SK-MEL-5 (cell line): ENCODE measurements around the gene TMEM234. TPM values are rescaled to one million over a fixed set of nuclear protein-coding genes. Genes with fewer than 3 reads are reported as not detected.
"Not testable (repeated sequence)": the region's sequence is repeated elsewhere in the genome, so short reads cannot be mapped to it uniquely, and the experiment has no call there.

Source experiments
- DNase-seq: peaks from one replicate; pipeline ENCODE4 v3.0.0-alpha.2; 2016; ENCODE audit warnings: low read depth, low spot score
- in situ Hi-C: cut with HindIII; loops from 2 replicates; pipeline ENCODE4 v1.10.0; 2016; ENCODE audit warnings: low sequenced_read_pairs, high pct_unique_total_duplicates, low pct_unique_long_range_greater_than_20kb
- polyA plus RNA-seq, 2 experiments: library from polyadenylated mRNA; depleted of rRNA; stranded (reverse); fragments of >200 nt; gene quantifications; 2 replicates each; pipeline ENCODE4 v1.2.3, GENCODE V29; 2015
- total RNA-seq: library from RNA; depleted of rRNA; stranded (reverse); fragments of >200 nt; shearing (Covaris generic); gene quantifications from 2 replicates; pipeline ENCODE4 v1.2.3, GENCODE V29; 2014; rRNA removed

Gene TMEM234
- 9.6 and 12.5 TPM in 2 replicates for total RNA-seq
- 7.6 and 8.8 TPM in 2 replicates for polyA plus RNA-seq (2015; cell fraction: cytosol; rRNA removed)
- 49.5 and 50.4 TPM in 2 replicates for polyA plus RNA-seq (2015; cell fraction: nucleus; rRNA removed)

DNA sequence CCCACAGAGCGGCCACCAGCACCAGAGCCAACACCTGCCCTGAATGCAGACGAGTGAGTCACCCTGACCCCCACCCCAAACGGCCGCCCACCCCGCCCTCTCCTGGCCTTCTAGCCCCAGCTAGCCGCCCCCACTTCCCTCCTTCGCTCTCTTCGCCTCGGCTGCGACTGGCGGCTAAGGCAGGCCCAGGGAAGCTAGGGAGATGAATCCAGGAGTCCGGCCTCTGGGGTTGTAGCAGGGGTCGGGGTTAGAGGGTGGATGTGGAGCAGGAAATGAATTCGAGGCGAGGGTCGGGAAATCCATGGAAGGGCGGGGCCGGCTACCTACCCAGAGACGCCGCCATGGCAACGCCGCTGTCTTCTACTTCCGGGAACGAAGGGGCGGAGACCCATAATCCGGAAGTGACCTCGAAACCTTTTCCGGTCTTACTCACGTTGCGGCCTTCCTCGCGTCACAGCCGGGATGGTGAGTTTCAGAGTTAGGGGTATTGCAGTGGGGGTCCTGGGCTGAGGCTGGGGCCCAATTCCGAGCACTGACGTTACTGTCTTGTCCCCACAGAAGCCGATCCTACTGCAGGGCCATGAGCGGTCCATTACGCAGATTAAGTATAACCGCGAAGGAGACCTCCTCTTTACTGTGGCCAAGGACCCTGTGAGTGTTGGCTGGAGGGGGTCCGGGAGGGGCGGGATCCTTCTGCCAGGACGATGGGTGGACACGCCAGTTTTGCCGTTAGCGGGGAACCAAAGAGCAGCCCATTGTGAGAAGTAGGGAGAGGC is at the start of gene TMEM234, which contains the start of gene EIF3I:
TMEM234 (minus strand) TSS at position 374 of the 776 bp plus-strand sequence; CDS start at position 343, 31 bp downstream.
EIF3I (plus strand) TSS at position 428 of the 776 bp plus-strand sequence; CDS start at position 463, 35 bp downstream.
- in situ Hi-C loops = no loop called here
- peak; percentile 91 for DNase-seq

DNA sequence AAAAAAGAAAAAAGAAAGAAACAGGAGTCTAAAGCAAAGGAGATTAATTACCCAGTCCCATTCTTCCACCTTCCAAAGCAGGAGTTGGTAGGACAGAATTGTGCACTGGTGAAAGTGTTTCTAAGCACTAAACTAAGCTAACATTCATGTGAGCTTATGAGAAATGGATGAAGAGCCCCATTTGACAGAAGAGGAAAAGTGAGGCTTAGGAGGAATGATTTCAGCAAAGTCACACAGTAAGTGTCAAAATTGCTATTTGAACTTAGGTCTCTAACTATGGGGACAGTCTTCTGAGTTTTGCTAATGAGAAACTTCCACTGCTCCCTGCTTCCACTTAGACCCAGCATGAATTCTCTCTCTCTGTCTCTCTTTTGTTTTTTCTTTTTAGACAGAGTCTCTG is 47.6 kb upstream of the TMEM234 start:
- in situ Hi-C loops = no loop called here
- DNase-seq = no peak

DNA sequence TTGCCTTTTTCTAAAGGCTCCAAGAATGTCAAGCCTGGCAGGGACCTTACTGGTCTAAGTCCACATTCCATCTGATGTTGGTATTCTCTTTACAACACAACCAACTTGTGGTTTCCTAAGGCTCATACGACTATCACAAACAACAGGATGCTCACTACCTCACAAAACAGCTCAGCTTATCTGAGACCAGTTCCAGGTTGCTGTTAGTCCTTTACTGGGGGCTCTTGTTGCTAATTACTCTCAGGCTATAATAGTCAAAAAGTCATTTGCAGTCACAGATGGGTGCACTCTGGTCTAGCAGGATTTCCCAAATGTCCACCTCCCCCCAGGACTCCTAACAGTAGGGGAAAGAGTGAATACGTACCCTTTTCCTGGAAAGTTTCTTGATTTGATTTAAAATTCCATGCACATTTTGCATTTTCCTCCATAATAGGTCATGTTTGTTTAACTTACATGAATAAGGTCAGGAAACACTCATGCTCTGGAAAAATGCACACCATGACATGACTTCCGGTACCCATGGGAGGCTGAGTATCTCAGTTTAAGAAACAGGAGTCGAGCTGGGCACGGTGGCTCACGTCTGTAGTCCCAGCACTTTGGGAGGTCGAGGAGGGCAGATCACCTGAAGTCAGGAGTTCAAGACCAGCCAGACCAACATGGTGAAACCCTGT is 44.9 kb upstream of the TMEM234 start:
- DNase-seq = no peak
- in situ Hi-C loops = no loop called here

DNA sequence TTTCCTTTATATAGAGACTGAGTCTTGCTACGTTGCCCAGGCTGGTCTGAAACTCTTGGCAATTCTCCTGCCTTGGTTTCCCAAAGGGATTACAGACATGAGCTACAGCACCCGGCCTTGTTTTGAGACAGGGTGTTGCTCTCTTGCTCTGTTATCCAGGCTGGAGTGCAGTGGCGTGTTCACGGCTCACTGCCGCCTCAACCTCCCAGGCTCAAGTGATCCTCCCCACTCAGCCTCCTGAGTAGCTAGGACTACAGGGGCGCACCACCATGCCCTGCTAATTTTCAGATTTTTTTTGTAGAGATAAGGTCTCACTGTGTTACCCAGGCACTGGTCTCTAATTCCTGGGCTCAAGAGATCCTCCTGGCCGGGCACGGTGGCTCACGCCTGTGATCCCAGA is 43.7 kb upstream of the TMEM234 start:
- DNase-seq = no peak
- in situ Hi-C loops = no loop called here

DNA sequence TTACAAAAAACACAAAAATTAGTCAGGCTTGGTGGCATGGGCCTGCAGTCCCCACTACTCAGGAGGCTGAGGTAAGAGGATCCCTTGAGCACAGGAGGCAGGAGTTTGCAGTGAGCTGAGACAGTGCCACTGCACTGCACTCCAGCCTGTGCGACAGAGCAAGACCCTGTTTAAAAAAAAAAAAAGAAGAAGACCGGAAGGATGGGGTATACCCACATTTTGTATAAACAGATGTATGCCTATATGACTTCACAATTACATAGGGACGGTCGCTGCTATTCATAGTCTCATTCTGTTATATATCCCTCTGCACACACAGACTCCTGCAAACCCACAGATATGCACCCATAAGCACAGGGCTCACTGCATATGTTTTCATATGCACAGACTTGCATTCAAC is 41.6 kb upstream of the TMEM234 start:
- in situ Hi-C loops = no loop called here
- no peak for DNase-seq

DNA sequence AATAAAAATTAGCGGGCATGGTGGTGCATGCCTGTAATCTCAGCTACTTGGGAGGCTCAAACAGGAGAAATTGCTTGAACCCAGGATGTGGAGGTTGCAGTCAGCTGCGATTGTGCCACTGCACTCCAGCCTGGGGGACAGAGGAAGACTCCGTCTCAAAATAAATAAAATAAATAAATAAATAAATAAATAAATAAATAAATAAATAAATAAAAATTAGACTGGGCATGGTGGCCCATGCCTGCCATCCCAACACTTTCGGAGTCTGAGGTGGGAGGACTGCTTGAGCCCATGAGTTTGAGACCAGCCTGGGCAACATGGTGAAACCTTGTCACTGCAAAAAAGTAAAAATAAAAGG is 41.1 kb upstream of the TMEM234 start:
- DNase-seq, in situ Hi-C loops: not testable (repeated sequence)

DNA sequence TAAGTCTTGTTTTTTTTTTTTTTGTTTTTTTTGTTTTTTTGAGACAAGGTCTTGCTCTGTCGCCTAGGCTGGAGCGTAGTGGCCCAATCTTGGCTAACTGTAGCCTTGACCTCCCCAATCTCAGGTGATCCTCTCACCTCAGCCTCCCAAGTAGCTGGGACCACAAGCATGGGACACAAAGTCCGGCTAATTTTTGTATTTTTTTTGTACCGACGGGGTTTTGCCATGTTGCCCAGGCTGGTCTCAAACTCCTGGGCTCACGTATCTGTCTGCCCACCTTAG is 35.0 kb upstream of the TMEM234 start:
- DNase-seq = no peak
- in situ Hi-C loops = no loop called here

DNA sequence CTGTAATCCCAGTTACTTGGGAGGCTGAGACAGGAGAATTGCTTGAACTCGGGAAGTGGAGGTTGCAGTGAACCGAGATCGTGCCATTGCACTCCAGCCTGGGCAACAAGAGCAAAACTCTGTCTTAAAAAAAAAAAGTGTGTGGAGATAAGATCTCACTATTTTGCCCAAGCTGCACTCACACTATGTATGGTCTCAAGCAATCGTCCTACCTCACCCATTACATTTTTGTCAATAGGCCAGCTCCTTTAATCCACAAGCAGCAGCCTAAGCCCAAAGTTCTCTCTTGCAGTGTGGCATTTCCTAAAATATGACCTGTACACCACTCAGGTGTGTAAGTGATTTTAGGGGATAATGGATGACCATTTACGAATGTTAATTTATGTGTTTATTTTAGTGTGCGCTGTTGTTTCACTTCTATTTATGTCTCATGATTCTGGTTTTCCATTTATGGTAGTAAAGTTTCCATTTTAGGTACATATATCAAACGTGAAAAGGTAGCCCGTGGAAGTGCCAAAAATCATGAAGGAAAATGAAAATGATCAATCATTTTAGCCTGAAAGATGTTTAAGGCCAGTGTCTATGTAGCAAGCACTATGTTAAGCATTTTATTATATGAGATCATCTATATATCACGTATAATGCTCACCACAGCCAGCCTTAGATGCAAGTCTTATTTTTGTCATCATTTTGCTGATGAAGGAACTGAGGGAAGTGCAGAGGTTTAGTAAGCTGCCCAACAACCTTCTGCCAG is 34.5 kb upstream of the TMEM234 start:
- in situ Hi-C loops = no loop called here
- no peak for DNase-seq

DNA sequence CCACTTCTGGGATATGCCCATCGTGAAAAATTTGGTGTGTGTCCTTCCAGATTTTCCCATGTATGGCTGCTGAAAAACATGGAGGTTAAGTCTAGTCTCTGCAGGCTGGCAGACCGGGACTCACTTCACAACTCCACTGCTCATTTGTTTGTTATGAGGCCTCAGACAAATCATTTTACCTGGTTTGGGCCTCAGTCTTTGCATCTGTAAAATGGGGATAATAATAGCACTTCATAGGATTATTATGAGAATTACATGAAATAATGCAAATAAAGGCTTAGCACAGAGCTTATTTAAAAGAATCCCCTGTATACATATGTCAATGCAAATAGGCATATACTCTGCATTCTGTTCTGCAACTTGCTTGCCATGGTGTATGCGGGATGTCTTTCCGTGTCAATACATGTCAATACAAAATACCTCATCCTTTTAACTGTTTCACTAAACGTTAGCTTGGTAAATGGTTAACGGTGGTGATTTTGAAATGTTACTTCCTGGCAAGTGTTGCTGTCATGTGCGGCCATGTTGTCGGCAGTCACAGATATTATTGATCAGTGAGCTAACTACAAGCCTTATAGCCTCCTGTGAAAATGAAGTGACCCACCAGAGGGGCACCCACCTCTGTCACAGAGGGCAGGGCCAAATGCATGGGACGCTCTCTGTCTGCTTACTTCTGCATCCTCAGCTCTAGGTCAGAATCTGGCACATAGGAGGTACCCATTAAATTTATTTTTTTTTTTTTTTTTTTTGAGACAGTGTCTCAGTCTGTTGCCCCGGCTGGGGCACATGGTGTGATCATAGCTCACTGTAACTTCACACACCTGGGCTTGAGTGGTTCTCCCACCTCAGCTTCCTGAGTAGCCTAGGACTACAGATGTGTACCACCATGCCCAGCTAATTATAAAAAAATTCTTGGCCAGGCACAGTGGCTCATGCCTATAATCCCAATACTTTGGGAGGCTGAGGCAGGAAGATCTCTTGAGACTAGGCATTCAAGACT is 33.2 kb upstream of the TMEM234 start:
- in situ Hi-C loops = no loop called here
- DNase-seq = no peak

DNA sequence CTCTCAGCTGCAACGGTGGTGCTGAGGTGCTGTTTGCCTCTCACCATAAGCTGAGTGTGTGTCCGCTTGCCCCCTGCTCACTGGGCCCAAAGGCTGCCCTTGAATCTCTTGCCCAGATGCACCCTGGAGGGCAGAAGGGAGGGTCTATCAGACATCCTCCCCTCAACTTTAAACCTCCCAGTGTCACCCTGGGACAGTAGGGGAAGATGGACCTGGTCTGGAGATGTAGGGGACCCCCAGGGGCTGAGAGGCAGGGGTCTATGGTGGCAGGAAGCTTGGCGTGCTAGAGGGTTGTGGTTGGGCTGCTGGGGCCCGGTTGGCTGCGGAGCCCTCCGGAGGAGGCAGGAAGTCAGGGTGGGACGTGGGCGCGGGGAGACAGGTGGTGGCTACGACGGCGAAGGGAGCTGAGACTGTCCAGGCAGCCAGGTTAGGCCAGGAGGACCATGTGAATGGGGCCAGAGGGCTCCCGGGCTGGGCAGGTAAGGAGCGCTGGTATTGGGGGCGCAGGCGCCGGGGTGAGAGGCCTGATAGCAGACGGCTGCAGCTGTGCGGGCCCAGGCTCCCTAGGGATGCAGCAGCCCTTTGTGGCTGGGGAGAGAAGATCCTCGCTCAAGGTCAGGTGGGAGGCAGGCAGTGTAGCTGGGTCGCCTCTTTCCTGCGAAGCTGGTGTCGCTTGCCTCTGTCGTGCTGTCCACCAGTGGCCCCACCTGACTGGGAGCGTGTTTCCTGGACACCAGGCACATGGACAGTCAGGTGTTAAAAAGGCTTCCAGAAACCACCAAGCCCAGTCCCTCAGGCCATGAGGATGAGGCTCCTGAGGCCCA is 29.0 kb upstream of the TMEM234 start, which contains the start of gene LCK:
LCK (plus strand) TSS at position 373 of the 824 bp plus-strand sequence. CDS start 23,065 bp downstream, outside the sequence.
- no peak for DNase-seq
- in situ Hi-C loops = no loop called here

DNA sequence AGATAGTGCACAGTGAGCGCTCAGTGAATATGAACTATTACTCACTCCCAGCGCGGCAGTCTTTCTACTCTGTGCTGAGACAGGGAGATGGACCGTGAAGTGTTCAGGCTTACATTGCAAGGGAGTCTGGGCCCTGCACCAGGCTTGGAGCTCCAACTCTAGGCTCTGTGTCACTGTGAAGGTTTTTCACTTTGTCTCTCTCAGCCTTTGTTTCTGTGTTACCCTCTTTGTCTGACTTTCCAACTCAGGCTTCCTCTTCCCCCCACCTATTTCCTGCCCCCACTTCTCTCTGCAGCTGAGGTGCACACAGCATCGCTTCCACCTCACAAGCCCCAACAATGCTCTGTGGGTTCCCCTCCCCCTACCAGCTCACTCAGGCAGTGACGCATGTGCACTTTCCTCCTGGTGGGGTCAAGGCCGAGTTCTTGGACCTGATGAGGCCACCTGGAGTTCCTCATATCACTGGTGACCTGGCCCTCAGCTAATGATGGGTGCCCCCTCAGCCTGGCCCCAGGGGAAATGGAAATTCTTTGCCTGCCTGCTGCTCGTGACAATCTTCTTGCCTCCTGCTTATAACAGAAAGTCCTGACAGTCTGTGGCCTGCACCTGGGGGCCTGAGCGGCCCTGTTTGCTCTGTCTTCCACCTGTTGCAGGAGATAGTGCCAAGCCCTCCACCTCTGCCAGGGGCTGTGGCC is 27.8 kb upstream of the TMEM234 start:
- in situ Hi-C loops = no loop called here

DNA sequence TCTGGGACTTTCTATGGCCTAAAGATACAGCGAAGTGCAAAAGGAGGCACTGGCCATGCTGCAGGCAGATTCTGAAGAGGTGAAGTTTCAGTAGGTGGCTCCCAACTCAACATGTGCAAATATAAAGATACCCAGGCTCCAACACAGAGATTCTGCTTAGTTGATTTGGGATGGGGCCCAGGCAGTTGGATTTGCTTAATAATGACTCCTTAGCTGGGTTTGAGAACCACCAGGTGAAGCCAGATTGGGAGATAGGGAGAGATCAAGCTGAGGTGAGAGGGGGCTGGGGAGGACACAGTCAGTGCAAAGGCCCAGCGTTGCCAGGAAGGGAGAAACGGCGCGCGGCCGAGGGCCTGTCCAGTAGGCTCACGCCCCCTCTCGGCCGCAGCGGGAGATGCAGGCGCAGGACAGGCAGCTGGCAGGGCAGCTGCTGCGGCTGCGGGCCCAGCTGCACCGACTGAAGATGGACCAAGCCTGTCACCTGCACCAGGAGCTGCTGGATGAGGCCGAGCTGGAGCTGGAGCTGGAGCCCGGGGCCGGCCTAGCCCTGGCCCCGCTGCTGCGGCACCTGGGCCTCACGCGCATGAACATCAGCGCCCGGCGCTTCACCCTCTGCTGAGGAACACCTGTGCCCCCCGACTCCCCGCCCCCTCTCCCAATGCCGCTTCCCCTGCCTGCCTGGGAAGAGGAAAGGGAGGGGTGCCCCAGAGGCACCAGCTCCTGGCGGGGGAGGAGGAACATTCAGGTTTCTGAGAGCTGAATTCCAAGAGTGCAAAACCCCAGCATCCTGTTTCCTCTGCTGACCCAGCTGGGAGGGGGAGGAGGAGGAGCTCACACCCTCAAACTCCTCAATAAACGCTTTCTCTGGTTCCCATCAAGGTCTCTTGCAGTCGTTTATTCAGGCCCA is 26.1 kb upstream of the TMEM234 start:
- DNase-seq = peak; percentile 80
- in situ Hi-C loops = no loop called here

More for the DNA sequence above, 27.8 kb upstream of the TMEM234 start:
- no peak for DNase-seq

DNA sequence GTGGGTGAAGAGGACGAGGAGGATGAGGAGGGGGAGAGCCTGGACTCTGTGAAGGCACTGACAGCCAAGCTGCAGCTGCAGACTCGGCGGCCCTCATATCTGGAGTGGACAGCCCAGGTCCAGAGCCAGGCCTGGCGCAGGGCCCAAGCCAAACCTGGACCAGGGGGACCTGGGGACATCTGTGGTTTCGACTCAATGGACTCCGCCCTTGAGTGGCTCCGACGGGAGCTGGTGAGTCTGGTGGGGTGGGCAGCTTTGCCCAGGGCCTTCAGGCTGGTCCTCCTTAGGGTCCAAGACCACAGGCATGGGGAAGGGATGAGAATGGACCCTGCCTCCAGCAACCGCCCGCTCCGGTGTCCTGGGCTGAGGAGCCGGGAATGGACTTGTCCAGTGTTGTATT is 25.3 kb upstream of the TMEM234 start:
- DNase-seq = no peak
- in situ Hi-C loops = no loop called here

DNA sequence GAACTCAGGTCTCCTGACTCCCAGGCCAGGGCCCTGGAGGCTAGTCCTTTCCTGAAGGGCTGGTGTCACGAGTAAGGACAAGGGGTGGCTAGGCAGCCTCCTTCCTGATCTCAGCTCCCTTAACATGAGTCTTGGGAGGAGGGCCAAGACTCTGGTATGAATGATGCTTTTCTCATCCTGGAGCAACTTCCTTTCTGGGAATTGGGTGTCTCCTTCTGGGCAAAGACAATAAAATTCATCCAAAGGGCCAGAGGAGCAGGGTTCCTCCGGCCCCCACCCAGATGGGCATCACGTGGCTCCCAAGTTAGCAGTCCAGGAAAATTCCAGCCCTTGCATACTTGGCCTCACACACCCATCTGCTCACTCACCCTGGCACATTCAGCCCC is 24.7 kb upstream of the TMEM234 start, which contains the start of gene FAM167B:
FAM167B (plus strand) TSS at position 335 of the 386 bp plus-strand sequence. CDS start 200 bp downstream, outside the sequence.
- peak; percentile 98 for DNase-seq
- in situ Hi-C loops = no loop called here

DNA sequence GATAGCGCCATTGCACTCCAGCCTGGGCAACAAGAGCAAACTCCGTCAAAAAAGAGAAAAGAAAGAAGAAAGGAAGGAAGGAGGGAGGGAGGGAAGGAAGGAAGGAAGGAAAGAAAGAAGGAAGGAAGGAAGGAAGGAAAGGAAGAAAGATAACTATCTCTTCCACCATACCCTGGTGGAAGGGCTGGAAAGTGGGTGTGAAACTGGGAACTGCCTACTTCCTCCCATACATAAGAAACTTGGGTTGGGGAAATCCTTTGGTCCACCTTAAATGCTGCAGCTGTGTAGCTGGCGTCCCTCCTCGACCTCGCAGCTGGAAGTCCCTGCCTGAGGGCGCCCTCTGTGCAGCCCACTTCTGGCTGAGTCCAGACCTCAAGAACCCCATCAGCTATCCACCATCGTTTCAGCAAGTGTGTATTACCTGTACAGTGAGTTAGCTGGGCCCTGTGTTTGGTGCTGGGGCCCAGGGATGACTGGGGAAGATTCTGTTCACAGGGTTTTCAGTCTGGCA is 20.2 kb upstream of the TMEM234 start:
- in situ Hi-C loops = no loop called here
- DNase-seq = peak; percentile 55
